ENCODE measurements around the gene SCFD2.

SCFD2 gene

DNA sequence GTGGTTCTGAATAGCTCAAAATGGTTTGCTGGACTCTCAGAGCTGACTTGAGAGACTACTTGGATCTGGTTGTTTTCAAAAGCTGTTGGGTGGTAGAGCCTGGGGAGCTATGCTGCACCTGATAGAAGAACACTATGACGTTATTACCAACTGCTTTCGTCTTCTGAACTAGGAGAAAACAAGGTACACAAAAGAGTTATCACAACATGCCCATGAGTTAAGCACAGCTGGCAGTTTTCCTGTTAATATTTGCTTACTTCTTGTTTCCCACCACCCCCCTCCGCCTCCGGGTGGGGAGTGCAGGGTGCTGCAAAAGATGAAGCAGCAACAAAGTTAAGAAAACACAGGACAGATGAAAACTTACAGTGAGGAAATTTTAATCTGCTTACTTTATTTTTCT lies 434.6 kb downstream of the SCFD2 start:
- no peak for DNase-seq
- 89% methylated on average over 2 of the region's 4 CpGs for WGBS (ENCODE audit: insufficient coverage)
- H3K36me3 ChIP-seq (ENCODE audit: control insufficient read depth in 4 of 4, insufficient read depth in 4 of 4, low read length in 3 of 4): no peaks in the 10 kb centered on the region
- no peaks in the 10 kb centered on the region for H3K27me3 ChIP-seq (replicated peaks in 2 of 5; ENCODE audit: control insufficient read depth in 4 of 5, insufficient read depth in 5 of 5, low read length in 4 of 5)
- H3K27ac ChIP-seq (ENCODE audit: insufficient read depth in 1 of 2, low read depth in 1 of 2, low read length in 2 of 2, poor library complexity in 1 of 2, severe bottlenecking in 2 of 2): no peak overlapping the region
- H3K4me1 ChIP-seq (ENCODE audit: control extremely low read depth in 1 of 4, control insufficient read depth in 4 of 4, insufficient read depth in 4 of 4, low read length in 3 of 4): no peaks in the 10 kb centered on the region
- CTCF ChIA-PET: no interaction called here
- H3K4me3 ChIP-seq (ENCODE audit: control insufficient read depth in 1 of 7, extremely low read depth in 1 of 7, insufficient read depth in 4 of 7, low read depth in 2 of 7, low read length in 6 of 7): no peak overlapping the region
- POLR2A ChIA-PET: no interaction called here
- no peaks in the 10 kb centered on the region for H3K9me3 ChIP-seq (ENCODE audit: control extremely low read depth in 1 of 5, control insufficient read depth in 4 of 5, insufficient read depth in 2 of 5, low read depth in 1 of 5, low read length in 4 of 5)

DNA sequence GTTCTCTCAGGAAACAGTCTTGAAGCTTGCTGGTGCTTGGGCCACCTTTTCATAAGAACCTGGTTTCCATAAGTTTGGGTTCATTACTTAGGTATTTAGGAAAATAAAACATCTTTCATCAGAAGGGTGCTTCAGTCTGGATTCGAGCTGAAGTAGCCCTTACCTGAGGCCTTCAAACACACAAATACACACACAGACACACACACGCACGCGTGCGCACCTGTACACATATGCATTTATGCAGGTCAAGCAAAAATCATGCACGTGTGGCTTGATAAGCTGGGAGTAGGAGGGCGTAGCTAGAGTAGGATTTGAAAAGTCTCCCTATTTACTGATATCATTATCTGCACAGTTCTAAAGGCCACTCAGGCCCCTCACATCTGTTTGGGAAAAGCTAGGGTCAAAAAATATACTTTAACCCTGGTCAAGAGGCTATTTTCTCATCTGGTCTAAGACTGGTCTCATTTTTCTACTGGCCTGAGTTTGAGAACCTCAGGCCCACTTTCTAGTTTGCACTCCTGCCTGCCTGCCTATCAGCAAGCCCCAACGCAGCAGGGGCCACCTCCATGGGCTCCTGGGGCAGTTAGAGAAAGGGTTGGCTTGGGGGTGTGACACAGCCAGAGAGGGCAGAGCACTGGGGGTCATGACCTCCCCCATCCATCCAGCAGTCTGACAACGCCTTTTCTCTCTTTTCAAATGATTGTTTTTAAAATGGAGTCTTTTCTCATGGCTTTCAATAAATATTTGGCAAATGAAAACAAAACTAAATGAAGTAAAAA lies 439.5 kb downstream of the SCFD2 start:
- H3K9me3 ChIP-seq (ENCODE audit: control extremely low read depth in 1 of 5, control insufficient read depth in 4 of 5, insufficient read depth in 2 of 5, low read depth in 1 of 5, low read length in 4 of 5): no peaks in the 10 kb centered on the region
- DNase-seq: no peak
- no peak overlapping the region for H3K4me3 ChIP-seq (ENCODE audit: control insufficient read depth in 1 of 7, extremely low read depth in 1 of 7, insufficient read depth in 4 of 7, low read depth in 2 of 7, low read length in 6 of 7)
- CTCF ChIA-PET: no interaction called here
- no peaks in the 10 kb centered on the region for H3K27me3 ChIP-seq (replicated peaks in 2 of 5; ENCODE audit: control insufficient read depth in 4 of 5, insufficient read depth in 5 of 5, low read length in 4 of 5)
- no peak overlapping the region for H3K27ac ChIP-seq (ENCODE audit: insufficient read depth in 1 of 2, low read depth in 1 of 2, low read length in 2 of 2, poor library complexity in 1 of 2, severe bottlenecking in 2 of 2)
- H3K36me3 ChIP-seq (ENCODE audit: control insufficient read depth in 4 of 4, insufficient read depth in 4 of 4, low read length in 3 of 4): no peaks in the 10 kb centered on the region
- POLR2A ChIA-PET: no interaction called here
- 100% methylated on average over 1 of the region's 9 CpGs for WGBS (ENCODE audit: insufficient coverage)
- no peaks in the 10 kb centered on the region for H3K4me1 ChIP-seq (ENCODE audit: control extremely low read depth in 1 of 4, control insufficient read depth in 4 of 4, insufficient read depth in 4 of 4, low read length in 3 of 4)

DNA sequence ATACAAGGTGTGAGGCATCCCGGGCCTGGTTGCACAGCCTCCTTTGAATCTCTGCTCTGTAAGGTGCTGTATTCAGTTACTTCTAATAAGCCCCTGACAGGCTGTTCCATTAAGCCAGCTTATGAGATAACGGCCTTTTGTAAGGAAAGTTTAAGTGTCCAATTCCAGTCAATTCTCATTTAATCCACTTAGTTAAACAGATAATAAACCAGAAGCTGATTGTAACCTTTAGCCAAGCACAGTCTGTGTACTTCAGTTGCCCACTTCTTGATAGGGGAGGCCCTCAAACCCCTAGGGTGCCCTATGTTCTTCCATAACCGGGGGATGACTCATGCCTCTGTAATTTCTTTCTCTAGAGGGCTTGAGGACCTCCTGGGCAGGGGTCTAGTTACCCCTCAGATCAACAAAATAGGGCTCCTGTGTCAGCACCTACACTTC lies 440.3 kb downstream of the SCFD2 start:
- 100% methylated on average over 2 of the region's 3 CpGs for WGBS (ENCODE audit: insufficient coverage)
- H3K36me3 ChIP-seq (ENCODE audit: control insufficient read depth in 4 of 4, insufficient read depth in 4 of 4, low read length in 3 of 4): no peaks in the 10 kb centered on the region
- H3K4me1 ChIP-seq (ENCODE audit: control extremely low read depth in 1 of 4, control insufficient read depth in 4 of 4, insufficient read depth in 4 of 4, low read length in 3 of 4): no peaks in the 10 kb centered on the region
- no peak for DNase-seq
- H3K4me3 ChIP-seq (ENCODE audit: control insufficient read depth in 1 of 7, extremely low read depth in 1 of 7, insufficient read depth in 4 of 7, low read depth in 2 of 7, low read length in 6 of 7): no peak overlapping the region
- no peaks in the 10 kb centered on the region for H3K9me3 ChIP-seq (ENCODE audit: control extremely low read depth in 1 of 5, control insufficient read depth in 4 of 5, insufficient read depth in 2 of 5, low read depth in 1 of 5, low read length in 4 of 5)
- ChIA-PET CTCF (interaction anchor here (0.8 kb wide), 1 partner anchor 58 kb away, joined by 3 read pairs; no protein-coding TSS in a partner anchor), POLR2A (interaction anchor here (0.6 kb wide), 1 partner anchor 18 kb away, joined by 3 read pairs; no protein-coding TSS in a partner anchor)
- no peak overlapping the region for H3K27ac ChIP-seq (ENCODE audit: insufficient read depth in 1 of 2, low read depth in 1 of 2, low read length in 2 of 2, poor library complexity in 1 of 2, severe bottlenecking in 2 of 2)
- H3K27me3 ChIP-seq (replicated peaks in 2 of 5; ENCODE audit: control insufficient read depth in 4 of 5, insufficient read depth in 5 of 5, low read length in 4 of 5): no peaks in the 10 kb centered on the region

DNA sequence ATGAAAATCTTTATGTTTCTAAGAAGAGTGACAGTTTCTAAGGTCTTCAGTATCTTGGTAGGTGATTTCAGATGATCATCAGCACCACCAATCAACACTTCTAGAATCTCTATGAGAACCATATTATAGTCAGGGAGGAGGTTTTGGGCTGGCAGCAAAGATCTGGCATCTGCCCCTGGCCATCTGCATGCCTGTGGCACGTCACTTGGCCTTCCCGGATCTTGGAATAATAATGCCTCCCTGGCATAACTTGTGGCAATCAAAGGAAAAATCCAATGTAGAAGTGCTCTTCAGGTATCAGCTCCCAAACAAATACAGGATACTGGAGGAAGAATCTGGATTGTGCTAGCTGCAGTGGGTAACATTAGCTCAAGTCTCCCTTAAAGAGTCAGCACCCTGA lies 446.4 kb downstream of the SCFD2 start:
- Histone ChIP-seq H3K9me3 (ENCODE audit: control extremely low read depth in 1 of 5, control insufficient read depth in 4 of 5, insufficient read depth in 2 of 5, low read depth in 1 of 5, low read length in 4 of 5) (no peaks in the 10 kb centered on the region), H3K27ac (ENCODE audit: insufficient read depth in 1 of 2, low read depth in 1 of 2, low read length in 2 of 2, poor library complexity in 1 of 2, severe bottlenecking in 2 of 2) (no peak overlapping the region), H3K4me1 (ENCODE audit: control extremely low read depth in 1 of 4, control insufficient read depth in 4 of 4, insufficient read depth in 4 of 4, low read length in 3 of 4) (no peaks in the 10 kb centered on the region), H3K4me3 (ENCODE audit: control insufficient read depth in 1 of 7, extremely low read depth in 1 of 7, insufficient read depth in 4 of 7, low read depth in 2 of 7, low read length in 6 of 7) (no peak overlapping the region), H3K36me3 (ENCODE audit: control insufficient read depth in 4 of 4, insufficient read depth in 4 of 4, low read length in 3 of 4) (peaks cover 0 to 6% (median 0%) of the 10 kb centered on the region in 4 experiments), H3K27me3 (replicated peaks in 2 of 5; ENCODE audit: control insufficient read depth in 4 of 5, insufficient read depth in 5 of 5, low read length in 4 of 5) (no peaks in the 10 kb centered on the region)
- POLR2A ChIA-PET: no interaction called here
- 100% methylated on average over 2 of the region's 2 CpGs for WGBS (ENCODE audit: insufficient coverage)
- CTCF ChIA-PET: interaction anchor here (0.9 kb wide), 1 partner anchor 16 kb away, joined by 3 read pairs; no protein-coding TSS in a partner anchor
- no peak for DNase-seq

DNA sequence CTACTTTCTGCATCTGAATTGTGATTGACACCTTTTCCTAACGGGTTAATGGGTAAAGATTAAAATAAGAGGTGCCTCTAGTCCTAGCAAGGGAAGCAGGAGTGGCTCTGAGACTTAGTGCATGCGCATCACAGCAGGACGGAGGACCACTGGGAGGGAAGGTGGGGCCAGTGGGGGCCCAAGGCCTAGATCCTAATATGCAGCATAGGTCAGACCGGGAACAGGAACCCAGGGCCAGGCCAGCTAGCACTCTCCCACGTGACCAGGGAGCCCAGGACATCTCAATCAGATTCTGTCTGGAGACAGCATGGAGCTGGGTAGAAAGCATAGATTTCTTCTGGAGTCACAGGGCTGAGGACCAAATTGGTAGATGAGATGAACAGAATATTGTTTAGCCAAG lies 448.0 kb downstream of the SCFD2 start:
- 100% methylated on average over 5 of the region's 5 CpGs for WGBS (ENCODE audit: insufficient coverage)
- no peaks in the 10 kb centered on the region for H3K4me1 ChIP-seq (ENCODE audit: control extremely low read depth in 1 of 4, control insufficient read depth in 4 of 4, insufficient read depth in 4 of 4, low read length in 3 of 4)
- no peaks in the 10 kb centered on the region for H3K27me3 ChIP-seq (replicated peaks in 2 of 5; ENCODE audit: control insufficient read depth in 4 of 5, insufficient read depth in 5 of 5, low read length in 4 of 5)
- ChIA-PET POLR2A (no interaction called here), CTCF (no interaction called here)
- H3K27ac ChIP-seq (ENCODE audit: insufficient read depth in 1 of 2, low read depth in 1 of 2, low read length in 2 of 2, poor library complexity in 1 of 2, severe bottlenecking in 2 of 2): no peak overlapping the region
- H3K9me3 ChIP-seq (ENCODE audit: control extremely low read depth in 1 of 5, control insufficient read depth in 4 of 5, insufficient read depth in 2 of 5, low read depth in 1 of 5, low read length in 4 of 5): no peaks in the 10 kb centered on the region
- H3K36me3 ChIP-seq (ENCODE audit: control insufficient read depth in 4 of 4, insufficient read depth in 4 of 4, low read length in 3 of 4): peaks cover 0 to 6% (median 0%) of the 10 kb centered on the region in 4 experiments
- no peak overlapping the region for H3K4me3 ChIP-seq (ENCODE audit: control insufficient read depth in 1 of 7, extremely low read depth in 1 of 7, insufficient read depth in 4 of 7, low read depth in 2 of 7, low read length in 6 of 7)
- DNase-seq: no peak

DNA sequence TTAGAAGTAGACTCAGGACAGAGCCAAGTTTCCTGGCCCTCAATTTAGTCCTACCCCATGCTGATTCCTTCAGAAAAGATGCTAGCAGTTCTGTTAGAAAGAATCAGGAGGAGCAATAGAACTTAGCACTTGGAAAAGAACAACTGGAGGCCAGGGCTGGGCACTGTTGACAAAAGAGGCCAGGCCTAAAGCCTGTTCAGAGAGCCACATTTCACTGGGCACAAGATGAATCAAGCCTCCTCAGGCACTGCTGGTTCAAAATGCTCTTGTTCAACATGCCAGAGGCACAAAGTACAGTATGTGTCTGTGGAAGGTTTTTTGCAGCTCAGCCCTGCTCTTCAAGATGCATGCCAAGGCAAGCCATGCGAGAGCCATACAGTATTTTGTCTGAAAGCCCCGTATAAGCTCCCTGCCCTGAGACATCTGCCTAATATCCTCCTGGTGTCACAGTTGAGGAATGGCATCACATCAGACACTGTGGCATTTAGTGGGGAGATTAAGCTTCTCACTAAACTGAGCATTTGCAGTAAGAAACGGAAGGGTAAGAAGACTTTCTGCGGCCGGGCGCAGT lies 450.0 kb downstream of the SCFD2 start:
- Histone ChIP-seq H3K27me3 (replicated peaks in 2 of 5; ENCODE audit: control insufficient read depth in 4 of 5, insufficient read depth in 5 of 5, low read length in 4 of 5) (no peaks in the 10 kb centered on the region), H3K4me1 (ENCODE audit: control extremely low read depth in 1 of 4, control insufficient read depth in 4 of 4, insufficient read depth in 4 of 4, low read length in 3 of 4) (peaks cover 0 to 2% (median 0%) of the 10 kb centered on the region in 4 experiments), H3K27ac (ENCODE audit: insufficient read depth in 1 of 2, low read depth in 1 of 2, low read length in 2 of 2, poor library complexity in 1 of 2, severe bottlenecking in 2 of 2) (no peak overlapping the region), H3K4me3 (ENCODE audit: control insufficient read depth in 1 of 7, extremely low read depth in 1 of 7, insufficient read depth in 4 of 7, low read depth in 2 of 7, low read length in 6 of 7) (no peak overlapping the region), H3K9me3 (ENCODE audit: control extremely low read depth in 1 of 5, control insufficient read depth in 4 of 5, insufficient read depth in 2 of 5, low read depth in 1 of 5, low read length in 4 of 5) (no peaks in the 10 kb centered on the region), H3K36me3 (ENCODE audit: control insufficient read depth in 4 of 4, insufficient read depth in 4 of 4, low read length in 3 of 4) (peaks cover 0 to 6% (median 0%) of the 10 kb centered on the region in 4 experiments)
- WGBS (ENCODE audit: insufficient coverage): 99% methylated on average over 6 of the region's 6 CpGs
- no peak for DNase-seq
- CTCF ChIA-PET: no interaction called here
- POLR2A ChIA-PET: no interaction called here

DNA sequence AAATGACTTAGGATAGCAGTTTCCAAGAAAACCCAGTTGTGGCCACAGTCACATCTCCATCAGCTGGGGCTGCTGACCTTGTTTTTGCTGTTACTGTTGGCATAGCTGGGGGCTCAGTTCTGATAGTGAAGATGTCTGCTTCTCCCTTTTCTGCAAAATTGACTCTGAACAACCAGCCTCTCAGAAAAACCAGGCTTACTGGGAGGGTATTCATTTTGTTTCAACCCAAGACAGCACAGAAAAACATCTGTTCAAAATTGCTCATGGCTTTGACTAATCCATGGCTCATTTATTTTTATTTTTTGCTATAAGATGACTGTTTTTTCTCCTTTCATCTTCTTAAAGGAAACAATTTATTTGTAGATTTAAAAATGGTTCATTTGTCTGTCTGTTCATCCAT lies 450.7 kb downstream of the SCFD2 start:
- Histone ChIP-seq H3K27me3 (replicated peaks in 2 of 5; ENCODE audit: control insufficient read depth in 4 of 5, insufficient read depth in 5 of 5, low read length in 4 of 5) (no peaks in the 10 kb centered on the region), H3K27ac (ENCODE audit: insufficient read depth in 1 of 2, low read depth in 1 of 2, low read length in 2 of 2, poor library complexity in 1 of 2, severe bottlenecking in 2 of 2) (no peak overlapping the region), H3K4me1 (ENCODE audit: control extremely low read depth in 1 of 4, control insufficient read depth in 4 of 4, insufficient read depth in 4 of 4, low read length in 3 of 4) (peaks cover 0 to 2% (median 0%) of the 10 kb centered on the region in 4 experiments), H3K4me3 (ENCODE audit: control insufficient read depth in 1 of 7, extremely low read depth in 1 of 7, insufficient read depth in 4 of 7, low read depth in 2 of 7, low read length in 6 of 7) (no peak overlapping the region), H3K36me3 (ENCODE audit: control insufficient read depth in 4 of 4, insufficient read depth in 4 of 4, low read length in 3 of 4) (peaks cover 0 to 6% (median 0%) of the 10 kb centered on the region in 4 experiments), H3K9me3 (ENCODE audit: control extremely low read depth in 1 of 5, control insufficient read depth in 4 of 5, insufficient read depth in 2 of 5, low read depth in 1 of 5, low read length in 4 of 5) (no peaks in the 10 kb centered on the region)
- ChIA-PET CTCF (no interaction called here), POLR2A (no interaction called here)
- DNase-seq: no peak

Measured in common myeloid progenitor, CD34-positive (primary cell).